Body of pancreas (tissue), 4 donors: ENCODE measurements around the gene FHOD3. TPM values are rescaled to one million over a fixed set of nuclear protein-coding genes. Genes with fewer than 3 reads are reported as not detected.

Experiments
- ATAC-seq: fragments of 150-250 bp; one replicate; pipeline ENCODE4 v1.9.1; 2016
- DNase-seq, 4 donors: peaks; one replicate each; pipeline ENCODE4 v3.0.0-alpha.2; 2019
- H3K27ac ChIP-seq, 4 donors: fragments of 200-600 bp; sonication (generic); 1 replicate in 3 of 4; 2 replicates in 1 of 4; pipeline versions ENCODE4 v1.5.1 to v1.6.1; 2016 to 2019; ENCODE audit warnings: mild to moderate bottlenecking in 1 of 4, mixed read lengths in 1 of 4, moderate library complexity in 1 of 4
- H3K27me3 ChIP-seq, 2 donors: fragments of 200-600 bp; sonication (generic); one replicate each; pipeline ENCODE4 v1.6.0; 2016; ENCODE audit warnings: mild to moderate bottlenecking in 1 of 2
- H3K36me3 ChIP-seq, 2 donors: fragments of 200-600 bp; sonication (generic); replicated peaks in 1 of 2; 2 replicates each; pipeline ENCODE4 v1.5.1; 2016; ENCODE audit warnings: low read depth in 2 of 2; ENCODE audit not compliant: insufficient read depth in 1 of 2
- H3K4me1 ChIP-seq: fragments of 200-600 bp; sonication (generic); one replicate; pipeline ENCODE4 v1.6.0; 2016
- H3K4me3 ChIP-seq, 2 donors: fragments of 200-600 bp; sonication (generic); 1 replicate in 1 of 2; 2 replicates in 1 of 2; pipeline ENCODE4 v1.5.1; 2016 to 2019
- H3K9me3 ChIP-seq, 3 donors: fragments of 200-600 bp; sonication (generic); 1 replicate in 2 of 3; 2 replicates in 1 of 3; pipeline ENCODE4 v1.5.1; 2016
- POLR2A ChIP-seq, 3 donors: fragments of 450-650 bp; IDR thresholded peaks; one replicate each; pipeline ENCODE4 v1.6.1; 2016; ENCODE audit warnings: antibody characterized with exemption in 3 of 3, mild to moderate bottlenecking in 2 of 3
- WGBS, 2 donors: methylation state at CpG; one replicate each; pipeline ENCODE4 v1.1.5; 2017; 5-methylcytosine and 5-hydroxymethylcytosine counted together
- intact Hi-C: fragments of 100-400 bp; cut with DNase I; formaldehyde crosslinking; loops from one replicate; pipeline ENCODE4 v1.15.1; 2023
- total RNA-seq, 2 donors: library from RNA; depleted of rRNA; stranded (reverse); fragments of >200 nt; gene quantifications; one replicate each; pipeline ENCODE4 v1.1.0, GENCODE V29; 2016
- TF ChIP-seq, protein P1 (sequence below), 7 experiments: fragments of 450-650 bp in 4 of 7; fragments of 200-600 bp in 3 of 7; sonication (generic) in 3 of 7; IDR thresholded peaks; one replicate each; pipeline ENCODE4 v1.5.1; 2016 to 2019; ENCODE audit warnings: antibody characterized with exemption in 7 of 7

Gene FHOD3
- total RNA-seq, 2 donors from 2014 or later = 0.52 to 2.0 TPM

DNA sequence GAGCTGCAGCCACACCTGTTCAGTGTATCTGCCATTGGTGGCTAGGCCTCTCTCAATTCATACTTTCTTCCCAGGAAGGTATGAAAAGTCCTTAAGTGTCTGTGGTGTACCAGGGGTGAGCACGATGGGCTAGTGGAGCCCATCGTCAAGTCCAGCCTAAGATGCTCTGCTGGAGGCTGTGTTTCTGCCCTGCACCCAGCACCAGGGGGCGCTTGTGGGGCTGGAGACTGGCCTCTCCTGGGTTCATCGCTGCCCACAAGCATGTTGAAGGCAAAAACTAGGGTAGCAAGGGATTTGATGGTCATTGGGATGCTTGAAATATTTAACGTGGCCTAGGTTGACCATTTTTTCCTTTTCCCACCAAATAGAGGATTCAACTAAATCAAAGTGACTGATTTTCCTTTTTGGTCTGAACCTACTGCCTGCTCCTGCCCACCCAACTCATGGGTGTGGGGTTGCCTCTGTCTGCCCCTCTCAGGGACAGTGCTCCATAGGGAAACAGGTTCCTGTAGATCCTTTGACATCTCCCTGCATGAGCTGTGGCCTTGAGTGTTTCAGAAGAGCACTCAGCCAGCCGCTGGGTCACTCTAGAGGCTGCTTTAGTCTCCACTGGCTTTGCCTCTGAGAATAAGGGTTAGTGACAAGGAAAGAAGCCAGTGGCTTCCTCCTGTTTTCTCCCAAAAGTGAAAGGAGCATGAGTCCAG, 472.2 kb downstream of the FHOD3 start:
- Histone ChIP-seq H3K4me1 (peaks cover 17% of the 10 kb centered on the region), H3K36me3 (no peaks in the 10 kb centered on the region), H3K4me3 (no peak overlapping the region), H3K27me3 (no peaks in the 10 kb centered on the region), H3K9me3 (no peaks in the 10 kb centered on the region), H3K27ac (no peak overlapping the region)
- ATAC-seq (no peak), DNase-seq (peak in 3 of 4 donors; percentile 28 to 60 (median 44))
- intact Hi-C loops = no loop called here
- 76 to 80% methylated on average over 6 of the region's 6 CpGs for WGBS, 2 donors
- no peak for TF ChIP-seq POLR2A (IDR thresholded peaks at IDR 0.05)
- TF ChIP-seq, protein P1, sequence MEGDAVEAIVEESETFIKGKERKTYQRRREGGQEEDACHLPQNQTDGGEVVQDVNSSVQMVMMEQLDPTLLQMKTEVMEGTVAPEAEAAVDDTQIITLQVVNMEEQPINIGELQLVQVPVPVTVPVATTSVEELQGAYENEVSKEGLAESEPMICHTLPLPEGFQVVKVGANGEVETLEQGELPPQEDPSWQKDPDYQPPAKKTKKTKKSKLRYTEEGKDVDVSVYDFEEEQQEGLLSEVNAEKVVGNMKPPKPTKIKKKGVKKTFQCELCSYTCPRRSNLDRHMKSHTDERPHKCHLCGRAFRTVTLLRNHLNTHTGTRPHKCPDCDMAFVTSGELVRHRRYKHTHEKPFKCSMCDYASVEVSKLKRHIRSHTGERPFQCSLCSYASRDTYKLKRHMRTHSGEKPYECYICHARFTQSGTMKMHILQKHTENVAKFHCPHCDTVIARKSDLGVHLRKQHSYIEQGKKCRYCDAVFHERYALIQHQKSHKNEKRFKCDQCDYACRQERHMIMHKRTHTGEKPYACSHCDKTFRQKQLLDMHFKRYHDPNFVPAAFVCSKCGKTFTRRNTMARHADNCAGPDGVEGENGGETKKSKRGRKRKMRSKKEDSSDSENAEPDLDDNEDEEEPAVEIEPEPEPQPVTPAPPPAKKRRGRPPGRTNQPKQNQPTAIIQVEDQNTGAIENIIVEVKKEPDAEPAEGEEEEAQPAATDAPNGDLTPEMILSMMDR (IDR thresholded peaks at IDR 0.05) = peak in 6 of 7 experiments; percentile 19 to 47 (median 35)

DNA sequence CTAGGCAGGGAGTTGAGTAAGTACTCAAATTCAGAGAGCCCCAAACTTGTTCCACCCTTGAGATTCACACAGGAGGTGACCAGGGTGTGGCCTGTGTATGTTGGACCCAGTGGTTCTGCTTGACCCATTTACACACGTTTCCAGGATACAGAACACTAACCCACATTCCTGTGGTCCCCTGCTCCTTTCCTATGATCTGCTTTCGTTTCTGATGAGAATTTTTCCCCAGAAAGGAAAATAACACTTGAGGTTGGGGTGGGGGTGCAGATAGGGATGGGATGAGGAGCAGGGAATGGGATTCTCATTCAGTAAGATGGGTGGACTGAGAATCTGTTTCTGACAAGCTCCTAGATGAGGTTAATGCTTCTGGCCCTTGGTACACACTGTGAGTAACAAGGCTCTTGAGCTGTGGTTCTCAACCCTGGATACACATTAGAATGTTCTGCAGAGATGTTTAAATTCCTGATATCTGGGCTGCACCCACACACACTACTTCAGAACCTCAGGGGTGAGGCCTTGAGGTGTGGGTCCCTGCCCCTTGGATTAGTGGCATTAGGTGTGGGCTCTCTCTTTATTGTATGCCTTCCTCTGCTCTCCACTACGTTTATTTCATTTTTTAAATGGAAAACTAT, 472.9 kb downstream of the FHOD3 start:
- 73 to 81% methylated on average over 3 of the region's 3 CpGs for WGBS, 2 donors
- no peak for DNase-seq
- H3K4me3 ChIP-seq = no peak overlapping the region
- ATAC-seq = no peak
- peaks cover 17% of the 10 kb centered on the region for H3K4me1 ChIP-seq
- H3K27ac ChIP-seq = no peak overlapping the region
- intact Hi-C loops = no loop called here
- H3K9me3 ChIP-seq = no peaks in the 10 kb centered on the region
- no peaks in the 10 kb centered on the region for H3K27me3 ChIP-seq
- TF ChIP-seq POLR2A (IDR thresholded peaks at IDR 0.05) = no peak
- TF ChIP-seq, protein P1 (IDR thresholded peaks at IDR 0.05) = no peak
- no peaks in the 10 kb centered on the region for H3K36me3 ChIP-seq

GRCh38 chr18:36771245-36771644, 473.7 kb downstream of the FHOD3 start:
- H3K9me3 ChIP-seq = no peaks in the 10 kb centered on the region
- H3K4me3 ChIP-seq = no peak overlapping the region
- peaks cover 17% of the 10 kb centered on the region for H3K4me1 ChIP-seq
- H3K36me3 ChIP-seq = no peaks in the 10 kb centered on the region
- no peaks in the 10 kb centered on the region for H3K27me3 ChIP-seq
- WGBS, 2 donors = 87 to 90% methylated on average over 4 of the region's 4 CpGs
- no peak for TF ChIP-seq POLR2A (IDR thresholded peaks at IDR 0.05)
- TF ChIP-seq, protein P1 (IDR thresholded peaks at IDR 0.05) = no peak
- ATAC-seq = no peak
- intact Hi-C loops = no loop called here
- no peak overlapping the region for H3K27ac ChIP-seq
- DNase-seq = no peak

GRCh38 chr18:36772241-36772723, 474.8 kb downstream of the FHOD3 start:
- no peaks in the 10 kb centered on the region for H3K36me3 ChIP-seq
- intact Hi-C loops = no loop called here
- TF ChIP-seq, protein P1 (IDR thresholded peaks at IDR 0.05) = no peak
- TF ChIP-seq POLR2A (IDR thresholded peaks at IDR 0.05) = no peak
- no peaks in the 10 kb centered on the region for H3K27me3 ChIP-seq
- H3K27ac ChIP-seq = peak overlapping the region in 3 of 4 donors; percentile 38 to 57 (median 47)
- peak in 1 of 4 donors; percentile 21 for DNase-seq
- peaks cover 17% of the 10 kb centered on the region for H3K4me1 ChIP-seq
- no peak overlapping the region for H3K4me3 ChIP-seq
- 50 to 59% methylated on average over 3 to 4 of the region's 4 CpGs for WGBS, 2 donors
- ATAC-seq = peak; percentile 68
- no peaks in the 10 kb centered on the region for H3K9me3 ChIP-seq
